ENCODE data around the gene SLC6A17.

The SLC6A17 gene

DNA sequence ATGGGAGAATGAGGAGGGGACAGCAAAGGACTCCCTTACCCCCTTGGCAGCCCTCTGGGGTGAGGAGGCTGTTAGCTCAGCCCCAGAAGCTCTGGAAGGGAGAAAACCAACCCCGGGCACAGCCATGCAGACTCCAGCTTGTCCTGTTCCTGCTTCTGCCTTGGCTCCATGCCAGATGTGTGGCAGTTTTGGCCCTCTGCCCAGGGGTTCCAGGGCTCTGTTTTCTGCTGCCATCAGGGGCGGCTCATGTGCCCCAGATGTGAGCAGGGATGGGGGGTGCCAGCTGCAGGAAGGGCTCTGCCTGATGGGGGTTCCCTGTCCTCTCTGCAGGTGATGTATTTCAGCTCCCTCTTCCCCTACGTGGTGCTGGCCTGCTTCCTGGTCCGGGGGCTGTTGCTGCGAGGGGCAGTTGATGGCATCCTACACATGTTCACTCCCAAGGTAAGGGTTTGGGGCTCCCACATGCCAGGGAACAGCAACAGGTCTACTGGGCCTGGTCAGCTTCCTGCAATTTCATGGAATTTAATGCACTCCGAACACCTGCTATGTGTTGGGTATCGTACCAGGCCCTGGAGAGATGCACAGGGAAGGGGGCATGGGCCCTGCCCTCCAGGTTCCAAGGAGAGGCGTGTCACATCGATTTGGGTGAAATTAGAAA lies 26.1 kb downstream of the SLC6A17 start:
- DNase-seq = no peak

DNA sequence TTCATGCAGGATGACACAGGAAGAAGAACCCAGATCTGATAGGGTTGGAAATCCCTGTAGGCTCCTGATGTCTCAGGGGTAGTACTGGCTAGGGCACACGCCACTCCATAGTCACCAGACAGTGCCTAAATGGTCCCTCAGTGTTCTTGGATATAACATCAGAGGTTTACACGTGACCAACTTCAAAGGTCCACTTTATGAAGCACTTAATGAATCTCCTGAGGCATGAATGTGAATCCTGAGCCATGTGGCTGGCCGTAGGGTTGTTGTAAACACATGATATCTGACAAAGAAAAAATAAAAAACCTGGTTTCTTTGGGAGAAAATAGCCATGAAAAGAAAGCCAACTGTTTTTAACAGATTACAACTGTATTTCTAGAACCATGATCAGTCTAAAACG lies 27.5 kb downstream of the SLC6A17 start:
- DNase-seq = no peak

GRCh38 chr1:110183642-110184167 lies 33.4 kb downstream of the SLC6A17 start:
- no peak for DNase-seq

- no peak for DNase-seq
Observed at GRCh38 chr1:110184446-110184845, 34.2 kb downstream of the SLC6A17 start.

DNA sequence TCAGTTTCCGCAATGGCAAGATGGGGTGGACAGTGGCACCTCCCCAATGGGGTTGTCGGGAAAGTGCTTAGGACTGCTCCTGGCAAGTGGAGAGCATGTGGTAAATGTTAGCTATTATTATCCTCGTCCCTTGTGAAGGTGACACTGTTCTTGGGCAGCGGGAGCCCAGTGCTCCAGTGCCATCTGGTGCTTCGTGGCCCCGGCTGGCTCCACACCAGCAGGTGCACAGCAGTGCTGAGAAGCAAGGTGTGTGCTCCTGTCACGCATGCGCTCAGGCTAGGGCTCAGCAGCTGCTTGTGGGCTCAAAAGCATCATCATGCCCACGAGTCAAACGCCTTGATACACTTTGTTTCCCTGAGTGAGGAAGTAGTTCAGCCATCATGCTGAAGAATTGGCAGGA lies 34.9 kb downstream of the SLC6A17 start:
- DNase-seq = no peak

- no peak for DNase-seq
Observed at GRCh38 chr1:110186558-110186957, 36.3 kb downstream of the SLC6A17 start.

DNA sequence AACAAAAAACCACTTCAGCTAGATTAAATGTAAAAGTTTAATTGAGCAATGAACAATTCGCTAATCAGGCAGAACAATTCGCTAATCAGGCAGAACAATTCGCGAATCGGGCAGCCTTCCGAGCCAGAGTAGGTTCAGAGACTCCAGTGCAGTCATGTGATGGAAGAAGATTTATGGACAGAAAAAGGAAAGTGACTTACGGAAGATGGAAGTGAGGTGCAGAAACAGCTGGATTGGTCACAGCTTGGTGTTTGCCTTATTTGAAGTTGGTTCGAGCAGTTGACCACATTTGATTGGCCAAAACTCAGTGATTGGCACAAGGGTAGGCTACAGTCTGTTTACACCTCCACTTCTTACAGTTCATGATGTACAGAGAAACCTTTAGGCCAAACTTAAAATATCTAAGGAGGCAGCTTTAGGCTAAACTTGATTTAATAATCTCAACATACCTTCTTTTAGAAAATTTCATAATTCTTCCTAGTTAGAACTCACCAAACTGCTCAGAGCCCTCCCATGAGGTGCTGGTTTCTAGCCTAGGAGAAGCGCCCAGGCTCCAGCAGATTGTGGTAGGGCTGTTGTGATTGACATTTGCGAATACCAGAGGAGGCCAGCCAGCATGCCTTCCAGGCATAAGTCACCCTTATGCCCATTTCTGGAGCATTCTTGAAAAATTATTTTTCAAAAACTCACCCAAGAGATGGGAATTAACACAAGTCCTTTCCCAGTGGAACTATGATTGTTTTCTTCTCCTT lies 37.0 kb downstream of the SLC6A17 start:
- no peak for DNase-seq

- DNase-seq = no peak
Observed at GRCh38 chr1:110188035-110188618, 37.8 kb downstream of the SLC6A17 start.

DNA sequence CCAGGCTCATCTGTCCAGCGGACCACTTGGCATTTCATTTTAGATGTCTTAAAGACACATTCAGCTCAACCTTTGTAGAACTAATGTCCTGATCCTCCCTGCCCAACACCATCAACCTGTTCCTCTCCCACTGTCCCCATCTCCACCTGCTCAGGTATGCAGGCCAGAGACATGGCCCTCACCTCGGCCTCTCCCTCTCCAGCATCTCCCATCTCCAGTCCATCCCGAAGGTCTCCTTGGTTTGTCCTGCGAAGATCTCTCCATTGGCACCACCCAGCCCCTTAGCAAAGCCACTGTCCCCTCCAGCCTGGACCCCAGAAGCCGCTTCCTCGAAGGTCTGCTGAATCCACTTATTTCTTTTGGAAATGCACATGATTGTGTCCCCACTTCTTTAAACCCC lies 38.9 kb downstream of the SLC6A17 start:
- no peak for DNase-seq

- no peak for DNase-seq
Observed at GRCh38 chr1:110190282-110190929, 40.1 kb downstream of the SLC6A17 start.

GRCh38 chr1:110192541-110192940 lies 42.2 kb downstream of the SLC6A17 start:
- DNase-seq = no peak

- no peak for DNase-seq
Observed at GRCh38 chr1:110195196-110195595, 44.9 kb downstream of the SLC6A17 start.

GRCh38 chr1:110196917-110197765 lies 46.8 kb downstream of the SLC6A17 start:
- peak; percentile 56 for DNase-seq

DNA sequence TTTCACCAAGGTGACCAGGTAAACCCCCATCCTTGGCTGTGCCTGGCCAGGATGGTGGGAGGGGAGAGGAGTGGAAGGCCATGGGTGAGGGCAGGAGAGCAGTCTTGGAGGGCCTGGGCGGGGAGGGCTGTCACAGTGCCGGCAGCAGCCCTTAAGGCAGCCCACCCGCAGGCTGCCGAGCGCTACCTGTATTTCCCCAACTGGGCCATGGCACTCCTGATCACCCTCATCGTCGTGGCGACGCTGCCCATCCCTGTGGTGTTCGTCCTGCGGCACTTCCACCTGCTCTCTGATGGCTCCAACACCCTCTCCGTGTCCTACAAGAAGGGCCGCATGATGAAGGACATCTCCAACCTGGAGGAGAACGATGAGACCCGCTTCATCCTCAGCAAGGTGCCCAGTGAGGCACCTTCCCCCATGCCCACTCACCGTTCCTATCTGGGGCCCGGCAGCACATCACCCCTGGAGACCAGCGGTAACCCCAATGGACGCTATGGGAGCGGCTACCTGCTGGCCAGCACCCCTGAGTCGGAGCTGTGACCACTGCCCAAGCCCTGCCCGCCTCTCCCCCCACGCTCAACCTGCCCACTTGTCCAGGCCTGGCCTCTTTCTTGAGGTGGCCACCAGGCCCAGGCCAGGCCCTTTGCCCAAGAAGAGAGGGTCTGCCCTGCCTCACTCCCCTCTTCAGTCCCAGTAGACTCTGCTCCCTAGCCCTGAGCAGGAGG lies 47.8 kb downstream of the SLC6A17 start:
- DNase-seq = no peak

- DNase-seq = no peak
Observed at GRCh38 chr1:110198746-110199145, 48.5 kb downstream of the SLC6A17 start.

DNA sequence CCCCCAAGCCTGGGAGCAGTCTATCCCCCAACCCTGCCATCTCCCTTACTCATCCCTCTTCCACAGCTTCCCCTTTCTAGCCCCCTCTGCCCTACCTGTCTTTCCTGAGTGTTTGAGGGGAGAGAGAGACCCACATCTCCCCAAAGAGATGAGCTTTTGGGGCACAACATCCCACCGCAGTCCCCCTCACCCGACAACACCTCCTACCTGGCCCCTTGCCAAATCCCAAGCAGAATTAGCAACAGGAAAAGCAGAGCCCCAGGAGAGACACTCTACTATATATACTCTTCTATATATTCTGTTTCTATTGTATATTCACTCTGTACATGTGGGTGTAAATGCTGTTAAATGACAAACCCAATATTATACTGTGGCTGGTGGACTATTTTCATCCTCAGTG lies 49.9 kb downstream of the SLC6A17 start:
- no peak for DNase-seq

DNA sequence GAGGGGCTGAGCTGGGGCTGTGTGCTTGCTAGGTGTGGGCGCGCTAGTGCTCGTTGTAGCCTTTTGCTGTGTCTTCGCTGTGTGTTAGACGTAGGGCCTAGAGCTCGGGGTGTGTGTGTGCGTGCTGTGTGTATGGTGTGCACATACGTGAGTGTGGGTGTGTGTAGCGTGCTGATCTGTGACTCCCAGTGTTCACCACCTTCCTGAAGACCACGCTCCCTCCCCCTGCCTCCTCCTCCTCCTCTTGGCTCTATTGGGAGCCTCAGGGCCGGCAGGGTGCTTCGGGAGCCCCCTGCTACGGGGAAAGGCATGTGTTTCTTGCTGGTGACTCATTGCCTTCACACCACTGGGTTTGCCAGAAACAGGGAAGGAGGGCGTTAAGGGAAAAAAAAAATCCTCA lies 50.4 kb downstream of the SLC6A17 start:
- no peak for DNase-seq

- DNase-seq = no peak
Observed at GRCh38 chr1:110201157-110201825, 51.0 kb downstream of the SLC6A17 start.

GRCh38 chr1:110203021-110203661 lies 52.8 kb downstream of the SLC6A17 start:
- peak; percentile 69 for DNase-seq

GRCh38 chr1:110205156-110205555 lies 54.9 kb downstream of the SLC6A17 start:
- DNase-seq = no peak

Data from central memory CD4-positive, alpha-beta T cell (primary cell).